ENCODE results near the gene CAMKK1.
A peak's percentile ranks its signal among the peaks of the same experiment; 100 is the strongest.

CAMKK1 gene

GRCh38 chr17:3893003-3893719 lies at the start of gene CAMKK1:
TSS of gene CAMKK1 (minus strand) at chr17:3893053. CDS start at chr17:3885687, 7,366 bp downstream.
- DNase-seq: peak; percentile 72 to 82 (median 80)

- DNase-seq: no peak
Observed at GRCh38 chr17:3940965-3941698, 48.3 kb upstream of the CAMKK1 start.

- no peak for DNase-seq
Observed at GRCh38 chr17:3937359-3937758, 44.5 kb upstream of the CAMKK1 start.

GRCh38 chr17:3935825-3936355 lies 43.0 kb upstream of the CAMKK1 start:
- no peak for DNase-seq

GRCh38 chr17:3935140-3935542 lies 42.3 kb upstream of the CAMKK1 start:
- DNase-seq: no peak

GRCh38 chr17:3929764-3930163 lies 36.9 kb upstream of the CAMKK1 start:
- no peak for DNase-seq

- DNase-seq: no peak
Observed at GRCh38 chr17:3929181-3929580, 36.3 kb upstream of the CAMKK1 start.

- DNase-seq: no peak
Observed at GRCh38 chr17:3928406-3928805, 35.6 kb upstream of the CAMKK1 start.

- DNase-seq: no peak
Observed at GRCh38 chr17:3927628-3928340, 34.9 kb upstream of the CAMKK1 start.

GRCh38 chr17:3926860-3927627 lies 34.2 kb upstream of the CAMKK1 start:
- DNase-seq: no peak

GRCh38 chr17:3925684-3926485 lies 33.0 kb upstream of the CAMKK1 start:
- DNase-seq: no peak

GRCh38 chr17:3924512-3925350 lies 31.9 kb upstream of the CAMKK1 start:
- DNase-seq: no peak

- DNase-seq: no peak
Observed at GRCh38 chr17:3923466-3924190, 30.8 kb upstream of the CAMKK1 start.

GRCh38 chr17:3922765-3923164 lies 29.9 kb upstream of the CAMKK1 start:
- no peak for DNase-seq

- no peak for DNase-seq
Observed at GRCh38 chr17:3921502-3922319, 28.9 kb upstream of the CAMKK1 start.

GRCh38 chr17:3921006-3921405 lies 28.2 kb upstream of the CAMKK1 start:
- no peak for DNase-seq

GRCh38 chr17:3919123-3919624 lies 26.3 kb upstream of the CAMKK1 start:
- DNase-seq: no peak

- DNase-seq: no peak
Observed at GRCh38 chr17:3918372-3919122, 25.7 kb upstream of the CAMKK1 start.
